Lower leg skin (tissue), 3 donors: ENCODE results near the gene SYN1.

Experiments used
- CTCF ChIP-seq, 3 donors: fragments of 450-650 bp; IDR thresholded peaks; one replicate each; pipeline ENCODE4 v1.5.1; 2016; ENCODE audit warnings: antibody characterized with exemption in 3 of 3, mild to moderate bottlenecking in 3 of 3, moderate library complexity in 2 of 3
- POLR2A ChIP-seq, 2 donors: fragments of 450-650 bp; IDR thresholded peaks; one replicate each; pipeline ENCODE4 v1.6.1; 2016 to 2017; ENCODE audit warnings: antibody characterized with exemption in 2 of 2, mild to moderate bottlenecking in 1 of 2, moderate library complexity in 1 of 2

- TF ChIP-seq CTCF (IDR thresholded peaks at IDR 0.05) (no peak), POLR2A (IDR thresholded peaks at IDR 0.05) (no peak)
These were observed 15.4 kb upstream of the SYN1 start for GRCh38 chrX:47634871-47635575.
